Stimulated activated CD4-positive, alpha-beta T cell treated with anti-CD3 and anti-CD28 coated beads, Interleukin-4, amount 100 ng/mL, for 1 hour (primary cell): ENCODE measurements around the gene C1orf159.

ENCODE experiments used
- DNase-seq: peaks from one replicate; pipeline ENCODE4 v3.0.0-alpha.2; 2020

The C1orf159 gene

DNA sequence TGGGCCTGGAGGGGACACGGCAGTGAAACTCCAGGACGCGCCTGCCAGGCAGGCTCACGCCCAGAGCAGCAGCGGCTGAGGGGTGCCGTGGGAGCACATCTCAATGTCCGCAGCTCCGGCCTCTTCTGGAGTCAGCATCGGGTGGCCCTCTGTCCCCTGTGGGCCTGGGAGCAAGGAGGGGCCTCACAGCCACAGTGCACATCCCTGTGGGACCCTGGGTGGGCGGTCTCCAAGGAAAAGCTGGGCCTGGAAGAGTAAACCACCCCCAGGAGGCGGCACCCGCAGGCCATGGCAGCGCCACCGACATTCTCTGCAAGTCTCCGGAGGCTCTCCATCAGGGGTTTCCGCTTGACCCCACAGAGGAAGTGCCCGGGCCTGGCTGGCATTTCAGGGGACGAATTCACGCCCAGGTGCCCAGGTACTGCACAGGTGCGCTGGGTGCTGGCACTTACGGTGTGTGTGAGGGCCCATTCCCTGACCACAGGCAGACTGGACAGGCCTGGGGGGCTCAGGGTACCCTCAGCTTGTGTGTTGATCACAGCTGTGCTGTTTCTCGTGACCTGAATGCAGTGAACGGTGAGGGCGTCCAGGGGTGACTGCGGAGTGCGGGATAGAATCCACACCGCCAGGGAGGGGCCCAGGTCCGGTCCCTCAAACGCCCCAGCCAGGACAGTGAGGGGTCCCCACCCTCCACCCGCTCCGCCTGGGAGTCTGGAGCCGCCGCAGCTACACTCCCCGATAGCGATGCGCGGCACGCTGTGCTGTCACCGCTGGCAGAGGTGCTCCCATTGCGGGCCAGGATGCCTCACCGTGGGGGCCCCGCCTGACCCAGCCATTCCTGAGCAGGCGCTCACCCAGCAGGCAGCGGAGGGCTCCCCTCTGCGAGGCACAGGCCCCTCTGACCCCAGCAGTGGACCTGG lies 25.2 kb downstream of the C1orf159 start:
- no peak for DNase-seq

DNA sequence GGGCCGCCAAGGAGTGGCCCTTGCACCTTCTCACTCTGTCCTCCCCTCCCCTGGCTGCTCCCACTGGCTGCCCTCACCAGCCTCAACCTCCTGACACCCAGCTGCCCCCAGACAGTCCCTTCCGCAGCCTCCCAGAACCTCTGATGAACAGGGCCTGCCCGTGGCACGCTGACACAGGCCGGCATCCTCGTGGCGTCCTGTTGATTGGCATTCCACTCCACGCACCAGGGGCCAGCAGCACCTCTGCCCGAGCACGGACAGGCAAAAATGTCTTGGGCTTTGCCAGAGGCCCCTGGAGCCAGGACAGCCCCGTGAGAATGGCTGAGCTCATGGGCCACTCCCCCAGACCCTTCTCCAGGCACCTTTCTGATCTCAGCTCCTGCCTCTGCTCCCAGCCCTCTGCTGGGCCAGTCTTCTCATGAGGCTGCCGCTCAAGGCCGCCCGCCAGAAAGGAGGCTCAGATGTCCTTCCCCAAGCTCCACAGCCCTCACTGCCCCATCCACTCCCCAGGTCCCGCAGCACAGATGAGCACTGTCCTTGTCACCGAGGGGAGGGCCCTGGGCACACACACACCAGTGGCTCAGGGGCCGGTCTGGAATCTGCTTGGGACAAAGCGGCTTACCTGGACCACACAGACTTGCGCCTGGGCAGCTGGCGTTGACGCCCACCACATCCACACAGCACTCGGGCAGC lies 26.0 kb downstream of the C1orf159 start:
- no peak for DNase-seq

DNA sequence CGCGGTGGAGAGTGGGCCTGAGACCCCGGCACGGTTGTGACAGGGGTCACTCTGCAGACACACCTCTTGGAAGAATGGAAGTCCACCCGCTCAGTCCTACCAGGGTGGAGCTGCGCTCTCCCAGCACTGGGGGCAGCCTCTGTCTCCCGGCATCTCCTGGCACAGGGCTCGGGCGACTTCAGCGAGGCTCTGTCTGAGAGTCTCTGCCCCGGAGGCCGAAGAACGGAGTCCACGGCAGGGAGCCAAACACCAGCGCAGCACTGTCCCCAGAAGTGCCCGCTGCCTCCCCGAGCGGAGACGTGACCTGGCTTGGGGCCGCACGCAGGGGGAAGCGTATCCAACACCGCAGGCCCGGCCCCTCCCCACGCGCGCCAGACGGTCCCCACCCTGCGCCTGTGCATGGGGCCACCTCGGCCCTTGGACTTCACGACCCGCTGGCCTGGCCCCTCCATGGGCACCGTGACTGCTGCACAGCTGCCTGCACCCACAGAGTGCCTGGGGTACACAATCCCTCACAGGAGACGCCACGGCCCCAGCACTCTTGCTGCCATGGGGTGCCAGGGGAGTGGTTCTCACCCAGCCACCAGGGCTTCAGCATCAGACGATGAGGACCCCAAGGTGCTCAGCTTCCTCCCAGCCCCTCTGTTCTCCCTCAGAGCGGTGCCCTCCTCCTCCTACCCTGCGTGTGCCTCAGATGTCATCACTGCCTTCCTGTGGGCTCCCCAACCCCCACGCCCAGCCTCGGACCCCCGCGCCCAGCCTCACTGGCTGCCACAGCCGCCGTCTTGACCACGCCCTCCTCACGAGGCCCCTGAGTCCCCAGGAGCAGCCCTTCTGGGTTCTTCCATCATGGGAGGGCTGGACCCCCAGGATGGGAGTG lies 26.8 kb downstream of the C1orf159 start:
- DNase-seq: no peak

DNA sequence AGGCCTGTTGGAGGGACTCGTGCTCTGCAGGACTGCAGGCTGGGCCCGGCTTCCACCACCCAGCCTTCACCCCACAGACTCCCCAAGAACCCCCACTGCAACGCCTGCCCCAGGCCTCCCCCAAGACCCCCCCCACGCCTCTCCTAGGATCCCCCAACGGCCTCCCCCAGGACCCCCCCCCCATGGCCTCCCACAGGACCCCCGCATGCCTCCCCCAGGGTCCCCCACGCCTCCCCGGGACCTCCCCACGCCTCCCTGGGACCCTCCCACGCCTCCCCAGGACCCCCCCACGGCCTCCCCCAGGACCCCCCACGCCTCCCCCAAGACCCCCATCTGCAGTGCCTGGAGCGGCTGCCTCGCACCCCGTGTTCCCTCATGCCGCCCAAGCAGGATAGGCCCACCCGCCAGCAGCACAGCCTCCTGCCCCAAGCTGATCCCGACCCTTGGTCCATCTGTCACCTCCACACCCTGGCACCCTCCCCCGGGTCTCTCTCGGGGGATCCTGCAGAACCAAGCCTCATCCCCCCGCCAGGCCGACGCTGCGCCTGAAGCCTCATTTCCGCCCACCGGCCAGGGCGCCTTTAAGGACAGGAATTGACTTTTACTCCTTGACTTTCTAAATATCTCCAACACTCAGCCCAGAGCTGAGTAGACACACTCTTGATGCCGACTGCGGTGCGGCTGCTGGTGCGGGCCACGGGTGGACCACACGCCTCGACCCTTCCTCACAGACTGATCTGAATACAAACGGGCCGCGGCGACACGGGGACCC lies 27.7 kb downstream of the C1orf159 start:
- no peak for DNase-seq

DNA sequence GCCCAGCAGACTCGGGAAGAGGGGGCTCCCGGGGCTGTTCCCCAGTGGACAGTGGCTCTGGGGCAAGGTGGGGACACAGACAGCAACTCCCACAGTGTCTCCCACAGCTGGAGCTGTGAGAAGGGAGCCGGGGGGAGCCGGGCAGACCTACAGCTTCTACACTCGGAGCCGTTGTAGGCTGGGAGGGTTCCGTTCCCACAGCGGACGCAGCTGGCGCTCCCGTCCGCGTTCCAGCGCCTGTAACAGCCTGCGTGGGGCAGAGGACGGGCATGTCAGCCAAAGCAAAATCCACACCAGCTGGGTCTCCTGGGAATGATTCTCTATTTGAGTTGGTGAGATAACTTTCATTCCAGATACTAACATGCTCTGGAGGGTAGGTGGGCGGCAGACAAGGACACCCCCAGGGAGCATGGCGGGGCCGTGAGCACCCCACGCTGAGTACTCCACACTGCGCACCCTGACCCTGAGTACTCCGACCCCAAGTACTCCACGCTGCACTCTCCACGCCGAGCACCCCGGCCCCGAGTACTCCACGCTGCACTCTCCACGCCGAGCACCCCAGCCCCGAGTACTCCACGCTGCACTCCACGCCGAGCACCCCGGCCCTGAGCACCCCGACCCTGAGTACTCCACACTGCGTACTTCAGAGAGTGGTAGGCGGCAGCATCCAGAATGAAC lies 28.4 kb downstream of the C1orf159 start:
- no peak for DNase-seq

DNA sequence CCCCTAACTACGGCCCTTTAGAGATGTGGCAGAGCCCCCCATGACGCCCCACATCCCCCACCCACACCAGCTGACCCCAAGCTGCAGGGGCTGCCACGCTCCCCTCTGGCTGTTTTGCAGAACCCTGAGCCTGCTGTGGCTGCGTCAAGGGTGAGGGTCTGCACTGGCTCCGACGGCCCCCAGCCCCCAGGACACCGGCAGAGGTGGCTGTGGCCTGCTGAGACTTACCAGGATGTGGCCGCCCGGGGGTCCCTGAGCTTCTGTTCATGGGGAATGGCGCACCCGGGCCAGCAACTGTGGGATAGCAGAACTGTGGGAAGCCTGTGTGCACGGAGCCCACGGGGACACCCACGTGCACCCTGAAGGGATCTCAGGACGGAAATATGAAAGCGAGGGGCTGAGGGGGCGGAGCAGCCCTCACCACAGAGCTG lies 29.0 kb downstream of the C1orf159 start:
- no peak for DNase-seq

DNA sequence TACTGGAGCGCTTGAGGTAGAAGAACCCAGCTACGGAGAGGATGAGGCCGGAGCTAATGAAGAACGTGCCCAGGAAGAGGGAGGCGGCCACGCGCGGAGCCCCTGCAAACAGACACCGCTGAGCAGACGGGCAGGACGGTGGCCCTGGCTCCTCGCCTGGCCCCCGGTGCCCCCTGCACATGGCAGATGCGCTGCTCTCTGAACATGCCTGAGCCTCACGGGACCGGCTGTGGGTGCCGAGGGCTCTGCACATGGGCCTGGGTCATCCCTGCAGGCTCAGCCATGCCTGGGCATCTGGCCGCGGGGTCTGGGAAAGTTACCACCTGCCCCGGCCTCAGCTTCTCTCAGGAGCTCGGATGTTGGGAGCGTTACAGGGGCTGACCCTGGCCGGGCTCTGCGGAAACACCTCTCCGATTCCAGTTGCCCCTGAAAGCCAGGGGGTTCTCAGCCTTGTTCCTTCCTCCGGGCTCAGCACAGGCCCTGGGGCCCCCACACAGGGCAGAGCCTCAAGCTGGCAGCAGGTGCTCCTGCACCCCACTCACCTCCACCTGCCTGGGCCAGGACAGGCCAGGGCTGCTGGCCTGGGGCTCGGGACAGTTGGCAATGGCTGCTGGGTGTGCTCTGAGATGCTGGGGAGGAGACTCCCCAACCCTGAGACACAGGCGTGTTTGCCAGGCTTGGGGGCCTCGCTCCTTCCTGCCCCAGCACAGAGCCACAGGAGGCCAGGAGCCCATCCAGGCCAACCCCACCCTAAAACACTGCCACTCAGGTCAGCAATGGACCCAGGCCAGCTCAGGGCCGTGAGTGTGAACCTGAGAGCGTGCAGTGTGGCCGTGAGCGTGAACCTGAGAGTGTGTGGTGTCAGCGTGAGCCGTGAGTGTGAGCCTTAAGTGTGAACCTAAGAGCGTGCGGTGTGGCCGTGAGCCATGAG lies 29.7 kb downstream of the C1orf159 start:
- no peak for DNase-seq

DNA sequence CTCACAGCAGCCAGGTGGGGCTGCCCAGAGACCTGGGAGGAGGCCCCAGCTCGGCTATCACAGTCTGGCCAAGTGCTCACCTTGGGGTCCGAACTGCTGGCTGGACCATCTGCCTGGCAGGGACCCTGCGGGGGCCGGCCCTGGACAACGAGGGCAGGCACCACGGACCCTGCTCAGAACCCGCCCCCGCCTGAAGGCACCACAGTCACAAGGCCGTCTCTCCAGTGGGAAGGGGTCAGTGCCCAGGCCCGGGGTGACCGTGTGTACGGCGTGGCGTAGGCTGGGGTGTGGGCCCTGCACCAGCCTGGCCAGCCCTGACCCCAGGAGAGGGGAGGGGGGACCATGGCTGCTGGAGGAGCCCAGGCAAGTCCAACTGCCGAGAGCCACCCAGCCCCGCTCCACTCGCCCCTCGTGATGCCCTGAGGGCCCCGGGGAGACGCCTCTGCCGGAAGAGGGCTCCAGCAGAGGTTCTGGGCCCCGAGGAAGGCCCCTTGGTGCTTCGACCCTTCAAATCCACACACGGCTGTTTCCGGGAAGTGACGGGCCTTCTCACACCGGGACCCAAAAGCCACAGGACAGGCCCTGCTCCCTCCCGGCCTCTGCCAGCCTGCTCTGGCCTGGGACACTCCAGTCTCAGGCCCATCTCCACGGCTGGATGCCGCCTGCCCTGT lies 30.6 kb downstream of the C1orf159 start:
- no peak for DNase-seq

DNA sequence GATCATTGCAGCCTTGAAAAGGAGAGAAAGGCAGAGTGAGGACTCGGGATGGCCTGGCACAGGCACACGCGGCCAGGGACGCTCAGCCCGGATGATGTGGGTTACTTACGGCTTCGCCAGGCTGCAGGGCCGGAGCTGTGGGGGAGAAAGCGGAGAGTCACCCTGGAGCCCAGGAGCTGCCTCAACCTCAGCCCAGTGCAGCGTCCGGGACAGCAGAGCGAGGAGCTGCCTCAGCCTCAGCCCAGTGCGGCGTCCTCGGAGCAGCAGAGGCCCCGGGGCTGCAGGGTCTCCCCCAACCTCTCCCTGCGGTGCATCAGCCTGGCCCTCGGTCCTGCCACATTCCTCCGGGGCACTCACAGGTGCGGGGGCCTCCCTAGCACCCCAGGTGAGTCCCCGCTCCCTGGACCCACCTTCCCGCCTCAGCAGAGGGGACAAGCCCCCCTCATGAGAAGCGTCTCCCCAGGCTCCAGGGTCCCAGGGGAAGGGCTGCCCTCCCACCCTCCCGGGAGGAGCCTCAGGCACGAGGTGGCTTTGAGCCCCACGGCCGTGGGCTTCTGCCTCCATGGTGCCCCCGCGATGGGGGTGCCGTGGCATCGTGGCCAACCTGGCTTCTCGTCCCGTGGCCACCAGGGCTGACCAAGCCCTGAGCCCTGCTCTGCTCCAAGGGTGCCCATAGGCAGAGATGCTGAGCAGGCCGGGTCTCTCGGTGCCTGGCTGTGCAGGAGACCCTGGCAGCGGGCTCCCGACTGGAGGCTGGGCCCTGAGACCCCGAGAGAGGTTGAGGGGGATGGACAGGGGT lies 31.3 kb downstream of the C1orf159 start:
- no peak for DNase-seq

DNA sequence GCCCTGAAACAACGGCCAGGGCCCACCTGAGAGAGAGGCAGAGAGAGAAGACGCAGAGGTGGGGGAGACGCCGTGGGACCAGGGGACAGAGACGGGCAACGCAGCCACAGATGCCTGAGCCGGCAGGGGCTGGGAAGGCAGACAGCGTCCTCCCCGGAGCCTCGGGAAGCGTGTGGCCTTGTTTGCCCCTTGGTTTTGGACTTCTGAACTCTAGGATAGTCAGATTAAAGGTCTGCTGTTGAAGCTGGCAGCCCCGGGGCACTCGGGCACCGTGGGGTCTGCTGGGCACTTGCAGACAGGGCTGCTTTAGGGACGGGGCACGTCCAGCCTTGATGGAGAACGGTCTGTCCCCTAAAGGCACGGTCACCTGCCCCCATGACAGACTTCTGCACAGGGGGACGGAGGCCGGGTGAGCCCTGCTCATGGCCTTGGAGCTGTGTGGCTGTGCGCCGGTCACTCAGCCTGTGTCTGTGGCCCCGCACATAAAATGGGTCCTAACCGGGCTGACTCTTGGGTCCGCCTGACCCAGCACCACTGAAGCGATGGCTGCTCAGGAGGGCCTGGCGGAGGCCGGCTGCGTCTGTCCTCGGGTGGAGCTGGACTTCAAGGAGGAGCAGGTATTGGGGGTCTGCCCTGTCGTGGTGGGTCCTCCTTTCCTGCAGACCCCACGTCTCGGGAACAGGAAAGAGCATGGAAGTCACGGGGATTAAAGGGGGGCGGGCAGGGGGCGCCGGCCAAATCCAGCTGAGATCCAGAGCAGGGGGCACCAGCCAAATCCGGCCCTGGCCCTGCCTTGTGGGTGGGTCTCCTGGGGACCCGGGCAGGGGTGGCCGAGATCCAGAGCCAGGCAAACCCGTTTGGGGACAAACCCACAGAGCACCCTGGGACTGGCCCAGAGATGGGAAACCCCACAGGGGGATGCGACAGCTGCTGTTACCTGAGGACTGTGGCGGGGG lies 32.2 kb downstream of the C1orf159 start:
- DNase-seq: no peak

DNA sequence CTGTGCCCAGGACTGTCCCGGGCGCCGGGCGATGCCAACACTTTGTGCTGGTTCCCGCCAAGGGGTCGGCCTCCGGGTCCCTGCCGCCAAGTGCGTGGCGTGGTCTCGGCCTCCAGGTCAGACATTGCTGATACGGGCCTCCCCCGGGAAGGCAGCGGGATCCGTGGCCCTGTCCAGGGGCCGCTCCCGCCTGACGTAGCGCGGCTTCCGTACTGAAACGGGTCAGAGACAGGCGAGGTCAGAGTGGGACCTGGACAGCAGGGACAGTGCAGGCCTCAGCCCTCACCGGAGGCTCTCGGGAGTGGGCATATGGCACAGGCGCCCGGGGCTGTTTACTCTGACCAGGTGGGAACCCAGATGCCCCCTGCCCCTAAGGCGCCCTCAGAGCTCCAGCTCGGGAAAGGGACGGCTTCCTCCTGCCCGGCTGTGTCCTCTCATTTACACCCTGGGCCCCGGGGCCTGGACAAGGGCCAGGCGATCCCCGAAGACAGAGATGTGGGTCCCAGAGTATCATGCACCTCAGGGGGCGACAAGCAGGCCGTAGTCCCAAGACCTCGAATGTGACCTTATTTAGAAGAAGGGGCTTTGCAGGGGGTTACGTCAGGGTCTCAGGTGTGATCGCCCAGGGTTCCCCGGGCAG lies 33.0 kb downstream of the C1orf159 start:
- DNase-seq: no peak

DNA sequence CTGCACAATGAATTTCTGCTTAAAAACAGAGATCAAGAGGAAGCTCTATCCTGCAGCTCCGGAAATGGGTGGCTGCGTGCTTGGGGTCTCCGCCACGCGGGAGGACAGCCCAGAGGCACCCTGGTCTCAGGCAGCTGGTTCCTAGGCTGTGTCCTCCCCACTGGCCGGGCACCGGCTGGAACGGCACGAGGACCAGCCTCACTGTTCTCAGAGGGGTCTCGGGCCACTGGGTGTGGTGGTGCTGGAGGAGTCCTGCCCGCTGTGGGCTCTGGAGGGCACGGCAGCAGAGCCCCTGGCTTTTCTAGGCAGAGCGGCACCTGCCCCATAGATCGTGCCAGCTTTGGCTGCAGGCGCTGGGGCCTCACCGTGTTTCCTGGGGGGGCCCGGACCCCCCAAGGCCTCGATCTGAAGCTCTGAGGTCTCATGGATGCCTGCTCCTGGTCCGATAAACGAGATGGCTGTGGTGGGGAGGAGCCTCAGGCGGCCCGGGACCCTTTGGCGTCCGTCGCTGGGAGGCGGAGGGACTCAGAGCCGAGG lies 33.6 kb downstream of the C1orf159 start:
- no peak for DNase-seq

DNA sequence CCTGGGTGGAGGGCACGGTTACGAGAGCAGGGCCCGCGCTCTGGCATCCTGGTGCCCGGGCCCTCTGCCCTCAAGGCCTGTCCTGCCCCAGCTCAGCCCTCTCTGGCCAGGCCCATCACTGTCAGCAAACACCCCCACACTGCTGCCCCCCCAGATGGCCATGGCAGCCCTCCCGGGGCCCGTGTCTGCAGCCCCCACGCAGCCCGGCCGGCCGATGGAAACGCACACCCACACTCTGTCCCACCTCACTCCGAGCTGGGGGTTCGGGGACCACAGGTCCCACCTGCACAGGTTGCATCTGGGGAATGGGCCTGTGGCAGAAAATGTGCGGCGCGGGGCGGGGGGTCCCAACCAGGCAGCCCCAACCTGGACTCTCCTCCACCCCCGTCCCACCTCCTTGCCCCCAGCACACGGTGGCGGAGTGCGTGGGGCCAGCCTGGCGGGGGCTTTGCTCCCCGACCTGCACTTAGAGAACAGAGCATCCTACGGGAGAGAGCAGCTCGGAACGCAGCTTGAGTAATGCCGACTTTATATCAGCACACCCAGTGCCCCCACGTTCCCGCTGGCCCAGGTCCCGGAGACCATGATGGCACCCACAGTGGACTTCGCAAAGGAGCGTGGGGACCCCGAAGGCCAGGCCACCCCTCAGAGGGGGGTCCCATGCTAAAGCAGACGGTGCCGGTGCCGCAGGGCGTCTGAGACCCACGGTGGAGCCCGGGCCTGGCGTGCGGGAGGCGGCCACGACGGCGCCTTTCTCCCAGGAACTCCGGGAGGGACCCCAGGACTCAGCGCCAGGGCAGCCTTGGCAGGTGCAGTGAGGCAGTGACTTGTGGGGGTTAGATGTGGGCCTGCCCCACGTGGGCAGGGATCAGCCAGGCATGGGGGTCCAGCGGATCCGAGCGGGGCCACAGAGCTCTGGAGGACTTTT lies 34.3 kb downstream of the C1orf159 start:
- no peak for DNase-seq

DNA sequence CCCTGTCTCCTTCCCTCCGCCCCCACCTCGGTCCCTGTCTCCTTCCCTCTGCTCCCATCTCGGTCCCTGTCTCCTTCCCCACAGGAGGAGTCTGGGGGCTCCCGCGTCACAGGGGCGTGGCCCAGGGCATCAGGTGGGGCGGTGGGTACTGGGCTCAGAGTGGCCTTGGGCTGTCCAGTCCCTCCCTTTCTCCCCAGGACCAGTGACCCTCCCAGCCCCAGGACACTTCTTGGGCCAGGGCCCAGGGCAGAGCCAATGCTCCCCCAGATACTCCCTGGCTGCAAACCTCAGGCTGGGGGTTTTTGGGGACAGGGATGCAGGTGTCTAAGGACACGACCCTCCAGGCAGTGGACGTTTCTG lies 35.0 kb downstream of the C1orf159 start:
- peak; percentile 1 for DNase-seq

DNA sequence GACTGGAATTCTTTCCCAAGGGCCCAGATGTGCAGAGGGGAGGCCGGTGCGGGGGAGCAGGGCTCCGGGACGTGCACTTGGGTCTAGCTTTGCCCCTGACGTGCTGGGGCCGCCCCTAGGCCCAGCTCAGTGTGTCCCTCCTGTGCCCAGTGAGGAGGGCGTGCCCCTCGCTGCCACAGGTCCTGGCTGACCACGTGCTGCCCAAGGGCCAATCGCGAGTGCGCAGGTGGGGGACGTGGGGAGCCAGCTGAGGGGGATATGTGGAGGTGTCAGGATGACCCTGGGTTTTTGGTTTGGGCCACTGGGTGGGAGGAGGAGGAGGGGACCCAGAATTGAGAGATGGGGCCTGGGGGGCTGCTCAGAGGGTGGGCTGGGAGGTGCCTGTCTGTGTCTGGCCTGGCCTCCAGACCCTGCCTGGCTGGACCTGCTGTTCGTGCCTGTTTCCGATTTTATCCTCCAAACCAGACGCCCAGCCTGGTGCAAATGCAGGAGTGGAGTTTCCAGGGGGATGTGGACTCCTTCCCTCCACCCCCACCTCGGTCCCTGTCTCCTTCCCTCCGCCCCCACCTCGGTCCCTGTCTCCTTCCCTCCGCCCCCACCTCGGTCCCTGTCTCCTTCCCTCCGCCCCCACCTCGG lies 35.6 kb downstream of the C1orf159 start:
- peak; percentile 16 for DNase-seq
